ENCODE results near the gene ATP8B1. TPM values are rescaled to one million over a fixed set of nuclear protein-coding genes. Genes with fewer than 3 reads are reported as not detected.

ATP8B1 gene
- total and polyA plus RNA-seq, 2 of the 8 experiments (the other 6 are each of a cell fraction or from before 2014, with no cell fraction given) = 1.1 to 4.6 TPM

GRCh38 chr18:57710226-57710625 is 92.9 kb downstream of the ATP8B1 start:
- Histone ChIP-seq H3K4ac (replicated peaks; ENCODE audit: insufficient read length, low read depth, low read length) (no peak overlapping the region), H3K14ac (ENCODE audit: insufficient read length) (no peak overlapping the region), H4K5ac (ENCODE audit: insufficient read length, low read depth, low read length) (no peak overlapping the region), H3K56ac (replicated peaks; ENCODE audit: insufficient read length, low read depth, low read length) (no peak overlapping the region), H2BK20ac (ENCODE audit: low read length) (no peak overlapping the region), H3K9me3 (ENCODE audit: insufficient read depth in 2 of 2, low read depth in 1 of 2, low read length in 1 of 2) (no peaks in the 10 kb centered on the region), H2BK12ac (ENCODE audit: low read depth, low read length) (no peak overlapping the region), H3K79me1 (ENCODE audit: low read depth, low read length) (no peaks in the 10 kb centered on the region), H3K4me1 (replicated peaks in 1 of 4; ENCODE audit: control insufficient read depth in 3 of 4, insufficient read depth in 4 of 4, low read length in 3 of 4) (no peaks in the 10 kb centered on the region), H4K20me1 (replicated peaks in 1 of 2; ENCODE audit: control insufficient read depth in 1 of 2, insufficient read depth in 2 of 2, low read length in 2 of 2) (no peaks in the 10 kb centered on the region), H3K36me3 (ENCODE audit: control insufficient read depth in 2 of 4, insufficient read depth in 4 of 4, low read length in 3 of 4) (no peaks in the 10 kb centered on the region), H3K23me2 (ENCODE audit: low read depth, low read length) (no peaks in the 10 kb centered on the region; the same call in 1 of the 2 replicates), H2AFZ (ENCODE audit: low read length) (no peak overlapping the region), H2BK15ac (ENCODE audit: low read length) (no peak overlapping the region), H2AK5ac (ENCODE audit: low read depth, low read length) (no peak overlapping the region), H2BK5ac (ENCODE audit: low read depth, low read length) (no peak overlapping the region), H3K18ac (ENCODE audit: extremely low read depth, low read length) (no peak overlapping the region), H3K9ac (replicated peaks in 1 of 4; ENCODE audit: extremely low read depth in 1 of 4, low read depth in 3 of 4, low read length in 3 of 4) (no peak overlapping the region), H3K4me2 (ENCODE audit: insufficient read depth in 1 of 2, low read depth in 2 of 2, low read length in 2 of 2) (no peak overlapping the region), H3K27me3 (replicated peaks in 1 of 4; ENCODE audit: control insufficient read depth in 3 of 4, extremely low read depth in 1 of 4, insufficient read depth in 3 of 4, low read length in 3 of 4) (no peaks in the 10 kb centered on the region), H4K8ac (ENCODE audit: extremely low read depth, insufficient read depth, low read length) (no peak overlapping the region), H3K4me3 (ENCODE audit: extremely low read depth in 1 of 4, insufficient read depth in 2 of 4, low read depth in 3 of 4, low read length in 4 of 4) (no peak overlapping the region), H3K79me2 (ENCODE audit: control insufficient read depth in 1 of 2, insufficient read depth in 2 of 2, low read length in 2 of 2) (no peaks in the 10 kb centered on the region), H3K23ac (ENCODE audit: insufficient read length) (no peak overlapping the region), H4K91ac (replicated peaks; ENCODE audit: insufficient read length, low read length) (no peak overlapping the region), H2BK120ac (replicated peaks; ENCODE audit: low read depth, low read length) (no peak overlapping the region), H3K27ac (ENCODE audit: low read depth, low read length) (no peak overlapping the region)
- ChIA-PET CTCF (ENCODE audit: partially characterized antibody) (no interaction called here), POLR2A (ENCODE audit: partially characterized antibody) (no interaction called here)
- FAIRE-seq (no peak), DNase-seq (ENCODE audit: low read depth in 1 of 2, low spot score in 2 of 2) (no peak)
- TF ChIP-seq, protein P1, sequence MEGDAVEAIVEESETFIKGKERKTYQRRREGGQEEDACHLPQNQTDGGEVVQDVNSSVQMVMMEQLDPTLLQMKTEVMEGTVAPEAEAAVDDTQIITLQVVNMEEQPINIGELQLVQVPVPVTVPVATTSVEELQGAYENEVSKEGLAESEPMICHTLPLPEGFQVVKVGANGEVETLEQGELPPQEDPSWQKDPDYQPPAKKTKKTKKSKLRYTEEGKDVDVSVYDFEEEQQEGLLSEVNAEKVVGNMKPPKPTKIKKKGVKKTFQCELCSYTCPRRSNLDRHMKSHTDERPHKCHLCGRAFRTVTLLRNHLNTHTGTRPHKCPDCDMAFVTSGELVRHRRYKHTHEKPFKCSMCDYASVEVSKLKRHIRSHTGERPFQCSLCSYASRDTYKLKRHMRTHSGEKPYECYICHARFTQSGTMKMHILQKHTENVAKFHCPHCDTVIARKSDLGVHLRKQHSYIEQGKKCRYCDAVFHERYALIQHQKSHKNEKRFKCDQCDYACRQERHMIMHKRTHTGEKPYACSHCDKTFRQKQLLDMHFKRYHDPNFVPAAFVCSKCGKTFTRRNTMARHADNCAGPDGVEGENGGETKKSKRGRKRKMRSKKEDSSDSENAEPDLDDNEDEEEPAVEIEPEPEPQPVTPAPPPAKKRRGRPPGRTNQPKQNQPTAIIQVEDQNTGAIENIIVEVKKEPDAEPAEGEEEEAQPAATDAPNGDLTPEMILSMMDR (IDR thresholded peaks at IDR 0.05; ENCODE audit: control extremely low read depth in 1 of 3, insufficient read depth in 1 of 3, low read depth in 1 of 3, low read length in 3 of 3) = no peak
- TF ChIP-seq SRF (IDR thresholded peaks at IDR 0.05; ENCODE audit: low read depth, low read length) (no peak), KDM5A (IDR thresholded peaks at IDR 0.05; ENCODE audit: low read length) (no peak), JUN (IDR thresholded peaks at IDR 0.05; ENCODE audit: low read depth, low read length) (no peak), MAFK (IDR thresholded peaks at IDR 0.05; ENCODE audit: low read depth, low read length) (no peak), RBBP5 (IDR thresholded peaks at IDR 0.05; ENCODE audit: borderline replicate concordance, low read depth, low read length) (no peak), NANOG (IDR thresholded peaks at IDR 0.05; ENCODE audit: insufficient read depth, low read depth, low read length, poor library complexity, severe bottlenecking) (no peak), POLR2AphosphoS5 (IDR thresholded peaks at IDR 0.05; ENCODE audit: low read depth, low read length) (no peak), EP300 (IDR thresholded peaks at IDR 0.05; ENCODE audit: borderline replicate concordance in 1 of 2, low read depth in 2 of 2, low read length in 2 of 2) (no peak), CBX8 (IDR thresholded peaks at IDR 0.05; ENCODE audit: borderline replicate concordance, low read depth, low read length) (no peak), ASH2L (IDR thresholded peaks at IDR 0.05; ENCODE audit: low read length) (no peak)
- WGBS, 2 experiments (ENCODE audit: extremely low coverage in 1 of 2, insufficient coverage in 1 of 2, insufficient read length in 1 of 2, insufficient replicate concordance in 2 of 2, low coverage in 1 of 2, low lambda C conversion rate in 2 of 2, missing lambda C conversion rate in 1 of 2) = 87% methylated on average over 4 of the region's 4 CpGs; no CpG with 5 or more reads in 1 of the 2 experiments

Data from H1 (cell line).